Measurements from ENCODE around the gene NOTCH4.

NOTCH4 gene

DNA sequence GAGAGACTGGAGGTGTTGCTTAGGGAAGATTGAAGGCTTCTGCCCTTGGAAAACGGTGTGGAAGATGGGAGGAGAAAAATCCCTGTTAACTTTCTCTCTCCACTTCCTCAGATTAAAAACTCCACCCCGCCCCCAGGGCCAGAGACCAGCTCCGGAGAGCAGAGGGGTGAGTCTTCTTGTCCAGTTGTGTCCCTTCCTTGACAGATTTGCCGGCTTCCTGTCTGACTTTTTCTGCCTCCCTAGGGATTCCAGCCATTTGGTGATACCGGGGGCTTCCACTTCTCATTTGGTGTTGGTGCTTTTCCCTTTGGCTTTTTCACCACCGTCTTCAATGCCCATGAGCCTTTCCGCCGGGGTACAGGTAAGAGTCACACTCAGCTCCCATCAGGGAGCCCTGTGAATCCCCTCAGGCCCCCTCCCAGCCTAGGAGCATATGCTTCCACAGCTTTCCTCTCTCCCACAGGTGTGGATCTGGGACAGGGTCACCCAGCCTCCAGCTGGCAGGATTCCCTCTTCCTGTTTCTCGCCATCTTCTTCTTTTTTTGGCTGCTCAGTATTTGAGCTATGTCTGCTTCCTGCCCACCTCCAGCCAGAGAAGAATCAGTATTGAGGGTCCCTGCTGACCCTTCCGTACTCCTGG is 44.0 kb downstream of the NOTCH4 start:
- DNase-seq = no peak

DNA sequence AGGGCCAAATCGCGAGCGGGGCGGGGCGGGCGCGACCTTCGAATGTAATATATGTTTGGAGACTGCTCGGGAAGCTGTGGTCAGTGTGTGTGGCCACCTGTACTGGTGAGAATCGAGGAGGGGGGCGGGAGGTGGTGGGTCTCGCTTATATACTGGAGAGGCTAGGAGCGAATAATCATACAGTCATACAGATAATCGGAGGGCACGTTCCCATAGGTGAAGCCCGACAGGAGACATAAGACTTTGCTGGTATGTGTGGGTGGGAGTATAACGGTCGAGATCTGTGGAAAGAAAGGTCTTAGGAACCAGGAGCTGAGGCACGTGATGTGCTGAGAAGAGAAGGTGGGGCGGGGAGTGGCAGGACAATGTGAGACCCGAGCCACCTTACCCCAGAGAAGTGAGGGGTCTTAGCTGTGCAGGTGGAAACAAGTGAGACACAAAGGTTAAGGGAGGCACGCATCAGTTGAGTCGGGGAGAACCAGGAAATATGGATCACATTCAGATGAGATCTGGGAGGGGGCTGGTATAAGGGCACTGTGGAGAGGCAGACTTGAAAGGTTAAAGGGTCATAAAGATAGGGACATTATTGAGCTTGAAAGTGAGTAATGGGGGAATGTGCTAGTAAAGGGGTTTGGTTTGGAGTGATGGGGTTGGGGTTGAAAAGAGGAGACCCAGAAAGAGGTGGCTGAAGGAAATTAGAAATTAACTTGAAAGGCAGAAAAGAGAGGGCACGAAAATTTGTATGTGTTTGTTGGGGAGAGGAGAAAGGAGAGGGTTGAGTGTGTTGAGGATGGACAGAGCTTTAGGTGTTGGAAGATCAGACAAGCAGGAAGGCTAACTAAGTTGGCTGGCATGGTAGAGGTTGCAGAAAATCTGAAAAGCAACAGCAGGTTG is 45.1 kb downstream of the NOTCH4 start:
- peak in 1 of 2 experiments; percentile 36 for DNase-seq

DNA sequence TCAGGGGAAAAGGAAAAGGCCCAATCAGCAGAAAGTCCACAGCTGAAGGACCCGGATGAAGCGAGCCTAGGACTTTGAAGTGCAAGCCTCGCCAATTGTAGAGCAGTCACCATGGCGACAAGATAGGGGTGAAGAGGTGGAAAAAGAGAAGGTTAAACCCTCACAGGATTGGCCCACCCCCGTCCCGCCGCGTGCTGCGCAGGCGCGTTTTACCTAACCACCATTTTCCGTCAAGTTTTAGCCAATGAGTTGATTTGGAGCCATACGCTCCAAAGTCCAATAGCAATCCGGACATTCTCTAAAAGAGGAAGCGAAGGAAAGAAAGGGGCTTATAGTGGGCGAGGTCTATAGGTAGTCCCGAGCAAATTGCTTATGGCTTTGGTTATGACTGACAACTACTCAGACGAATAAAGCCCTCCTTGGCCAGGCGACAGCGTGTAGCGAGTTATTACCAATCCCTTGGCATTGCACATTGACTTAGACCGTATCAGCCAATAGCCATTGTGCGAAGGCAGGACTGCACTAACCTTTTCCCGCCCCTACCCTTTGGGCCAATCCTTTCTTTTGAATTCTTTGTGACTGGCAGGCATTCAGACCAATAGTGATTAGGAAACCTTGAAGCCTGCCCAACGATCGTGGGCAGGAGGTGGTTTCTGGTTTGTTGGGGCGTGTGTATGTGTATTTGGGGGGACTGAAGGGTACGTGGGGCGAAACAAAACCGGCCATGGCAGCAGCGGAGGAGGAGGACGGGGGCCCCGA is 45.9 kb downstream of the NOTCH4 start, which contains the start of gene RNF5:
Gene RNF5 (plus strand): TSS at position 618 of the 759 bp plus-strand sequence. CDS start 107 bp downstream, at position 725.
- peak; percentile 100 for DNase-seq

DNA sequence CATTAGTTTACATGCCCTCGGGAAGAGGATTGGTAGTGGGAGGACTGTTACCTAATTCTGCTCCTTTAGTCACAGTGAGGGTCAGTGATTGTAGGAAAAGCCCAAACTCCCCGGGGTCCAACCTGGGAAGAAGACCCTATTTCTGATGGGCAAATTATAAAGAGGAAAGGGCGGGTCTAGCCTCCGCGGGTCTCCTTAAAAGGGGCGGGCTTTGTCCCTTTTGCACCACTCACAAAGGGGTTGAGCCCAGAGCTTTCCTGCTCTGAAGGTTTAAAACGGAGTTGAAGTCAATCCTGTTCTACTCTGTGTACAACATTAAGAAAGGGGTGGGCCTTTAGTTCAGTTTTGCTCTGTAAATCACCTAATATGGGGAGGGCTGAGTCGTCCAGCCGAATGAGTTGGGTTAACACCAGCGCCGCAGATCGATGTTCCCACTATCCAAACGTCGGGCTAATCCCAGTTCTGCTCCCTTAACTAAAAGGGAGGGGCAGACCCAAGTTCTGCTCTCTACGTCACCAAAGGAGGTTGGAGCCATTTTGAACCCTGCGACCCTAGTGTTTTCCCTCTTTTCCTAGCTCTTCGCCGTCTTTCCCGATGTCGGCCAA is 46.6 kb downstream of the NOTCH4 start:
- peak; percentile 64 to 86 for DNase-seq

DNA sequence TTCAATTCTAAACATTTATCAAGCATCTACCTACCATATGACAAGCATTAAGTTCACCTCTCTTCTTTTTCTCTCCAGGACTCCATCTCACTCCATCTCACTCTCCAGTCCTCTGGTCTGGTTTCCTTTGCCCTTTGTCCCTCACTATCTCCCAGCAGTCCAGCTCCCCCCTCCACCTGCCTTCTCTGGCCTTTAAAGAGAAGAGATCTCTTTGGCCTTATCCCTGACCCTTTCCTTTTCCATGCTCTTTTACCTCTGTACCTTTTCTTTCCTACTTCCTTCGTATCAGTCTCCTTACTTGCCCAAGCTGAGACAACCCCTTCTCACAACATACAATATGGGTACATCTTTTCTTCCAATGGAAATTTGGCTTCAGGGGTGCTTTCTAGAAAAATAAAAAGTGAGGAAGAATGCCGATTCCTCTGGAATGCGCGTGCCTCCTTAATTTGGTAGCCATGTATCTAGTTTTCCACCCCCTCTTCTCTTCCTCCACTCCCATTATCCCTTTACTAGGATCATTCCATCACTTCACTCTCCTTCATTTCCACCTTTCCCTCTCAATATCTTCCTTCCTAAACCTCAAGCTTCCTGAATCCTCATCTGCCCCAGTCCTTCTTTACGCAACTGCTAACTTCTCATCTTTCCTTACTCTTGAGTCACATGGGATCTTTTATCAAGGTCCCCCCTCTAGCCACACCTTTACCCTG is 47.2 kb downstream of the NOTCH4 start:
- no peak for DNase-seq

DNA sequence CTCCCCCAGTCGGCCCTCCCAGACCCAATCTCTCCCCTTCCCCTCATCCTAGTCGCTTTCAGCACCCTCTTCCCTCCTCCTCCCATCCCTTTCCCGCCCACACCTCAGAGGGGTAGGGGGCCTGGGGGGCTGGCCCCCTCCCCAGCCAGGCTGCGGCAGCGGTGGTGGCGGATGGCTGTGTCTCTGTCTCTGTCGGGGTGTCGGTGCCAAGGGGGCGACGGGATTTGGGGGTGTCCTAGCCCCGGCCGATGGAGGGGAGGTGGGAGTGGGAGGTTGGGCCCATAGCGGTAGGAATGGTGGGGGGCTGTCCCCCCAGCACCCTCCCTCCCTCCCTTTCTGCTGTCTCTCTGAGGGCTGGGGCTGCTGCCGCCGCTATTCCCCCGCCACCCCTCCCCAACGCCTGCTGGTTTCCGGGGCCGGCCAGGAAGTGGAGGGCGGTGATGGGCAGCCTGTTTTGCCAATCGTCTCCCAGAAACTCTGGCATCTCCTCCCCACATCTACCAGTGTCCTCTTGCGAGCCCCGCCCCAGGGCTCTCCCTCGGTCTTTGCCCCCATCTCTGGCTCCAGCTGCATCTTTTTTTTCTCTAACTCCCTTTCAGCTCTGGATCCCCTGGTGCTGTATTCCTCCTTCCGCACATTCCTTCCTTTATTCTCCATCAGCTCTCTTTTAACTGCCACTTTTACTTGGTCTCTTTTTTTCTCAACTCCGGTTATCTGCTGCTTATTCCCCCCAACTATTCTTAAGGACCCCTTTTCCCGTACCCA is 48.0 kb downstream of the NOTCH4 start, which contains the start of gene AGPAT1:
Gene AGPAT1 (minus strand): TSS at position 374 of the 765 bp plus-strand sequence. CDS start 4,588 bp downstream, outside the sequence.
- DNase-seq = peak; percentile 85 to 96

DNA sequence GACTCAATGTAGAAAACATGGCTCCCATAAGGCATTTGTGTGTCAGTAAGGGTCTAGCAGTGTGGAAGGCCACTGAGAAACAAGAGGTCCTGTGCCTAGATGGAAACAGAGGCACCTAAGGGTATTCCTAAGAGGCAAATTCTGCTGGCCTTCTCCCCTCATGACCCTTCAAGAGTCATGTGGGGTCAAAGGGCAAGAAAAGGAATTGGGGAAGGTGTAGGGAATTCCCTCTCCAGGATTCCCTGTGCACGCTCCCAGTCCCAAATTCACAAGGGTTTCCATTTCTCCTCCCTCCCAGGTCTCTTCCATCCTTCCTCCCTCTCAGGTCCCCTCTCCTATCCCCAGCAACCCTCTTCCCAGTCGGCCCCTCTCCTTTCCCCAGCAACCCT is 48.6 kb downstream of the NOTCH4 start:
- DNase-seq = no peak

DNA sequence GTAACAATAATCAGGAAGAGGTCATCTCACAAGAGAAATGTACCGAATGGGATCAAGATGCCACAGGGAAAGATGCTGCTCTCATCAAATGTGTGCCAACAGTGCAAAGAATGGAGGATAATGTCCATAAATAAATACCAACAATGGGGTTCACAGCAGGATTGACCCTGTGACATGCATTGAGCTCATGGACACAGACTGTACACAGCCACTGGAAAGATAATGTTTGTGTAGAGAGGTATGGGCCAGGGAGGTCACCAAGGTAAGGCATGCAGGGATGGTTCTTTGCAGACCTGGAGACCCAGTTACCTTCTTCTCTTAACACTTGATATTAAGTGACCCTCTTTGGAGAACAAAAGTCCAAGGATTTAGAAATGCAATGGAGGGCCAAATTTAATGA is 49.5 kb downstream of the NOTCH4 start:
- DNase-seq = no peak

DNA sequence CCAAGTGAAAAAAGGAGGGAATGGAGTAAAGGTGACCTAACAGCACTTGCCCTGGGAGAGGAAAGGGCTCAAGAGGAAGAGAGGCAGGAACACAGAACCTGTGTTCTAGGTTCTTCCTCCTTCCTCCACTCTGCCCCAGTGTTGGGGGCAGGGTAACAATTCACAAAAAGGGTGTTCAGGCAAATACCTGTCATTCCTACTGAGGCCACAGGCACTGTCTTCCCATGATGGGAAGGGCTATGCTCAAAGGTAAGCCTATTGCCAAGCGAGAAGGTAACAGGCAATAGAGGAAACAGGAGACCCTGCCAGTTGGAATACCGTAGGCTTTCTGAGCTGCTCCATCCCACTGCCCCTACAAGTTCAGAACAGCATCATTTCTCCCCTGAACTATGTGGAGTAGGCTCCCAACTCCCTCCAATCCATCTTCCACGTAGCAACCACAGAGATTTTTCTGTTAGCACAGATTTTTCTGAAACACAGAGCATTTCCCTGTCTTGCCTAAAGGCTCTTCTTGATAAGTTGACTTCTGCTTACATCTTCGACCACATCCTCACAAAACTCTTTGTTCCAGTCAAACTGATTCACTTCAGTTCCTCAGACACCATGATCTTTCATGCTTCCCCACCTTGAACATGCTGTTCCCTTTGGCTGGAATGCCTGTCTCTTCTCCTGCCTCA is 50.7 kb downstream of the NOTCH4 start:
- no peak for DNase-seq

DNA sequence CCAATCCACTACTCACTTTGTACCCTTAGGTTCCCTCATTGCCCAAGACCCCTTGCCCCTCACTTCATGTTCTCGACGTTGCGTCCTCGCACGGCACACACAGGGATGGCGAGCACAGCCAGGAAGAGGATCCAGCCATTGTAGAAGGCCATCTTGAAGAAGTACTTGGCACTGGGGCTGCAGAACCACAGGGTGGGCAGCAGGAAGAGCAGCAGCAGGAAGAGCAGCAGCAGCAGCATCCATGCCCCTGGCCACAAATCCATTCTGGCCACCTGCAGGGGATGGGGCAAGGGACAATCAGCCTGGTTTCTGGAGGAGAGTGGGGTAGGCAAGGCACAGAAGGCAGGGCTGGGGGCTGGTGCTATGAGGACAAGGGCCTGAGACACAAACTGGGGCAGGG is 52.6 kb downstream of the NOTCH4 start:
- no peak for DNase-seq

DNA sequence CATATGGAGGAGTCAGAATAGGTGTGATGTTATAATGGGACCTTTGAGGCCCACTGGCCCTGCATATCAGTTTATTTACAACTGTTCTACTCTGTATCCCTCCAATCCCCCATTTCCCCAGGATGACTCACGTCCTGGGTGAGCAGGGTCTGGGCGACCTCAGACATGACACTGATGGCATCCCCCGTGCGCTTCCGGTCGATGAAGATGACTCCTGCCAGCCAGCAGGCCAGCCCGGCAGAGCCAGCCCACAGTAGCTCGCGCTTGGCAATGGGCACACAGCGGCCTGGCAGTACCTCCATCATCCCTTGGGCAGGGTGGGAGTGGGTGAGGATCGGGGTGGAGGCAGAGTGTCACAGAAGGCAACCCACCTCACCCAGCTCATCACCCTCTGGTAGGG is 53.6 kb downstream of the NOTCH4 start:
- DNase-seq = no peak

DNA sequence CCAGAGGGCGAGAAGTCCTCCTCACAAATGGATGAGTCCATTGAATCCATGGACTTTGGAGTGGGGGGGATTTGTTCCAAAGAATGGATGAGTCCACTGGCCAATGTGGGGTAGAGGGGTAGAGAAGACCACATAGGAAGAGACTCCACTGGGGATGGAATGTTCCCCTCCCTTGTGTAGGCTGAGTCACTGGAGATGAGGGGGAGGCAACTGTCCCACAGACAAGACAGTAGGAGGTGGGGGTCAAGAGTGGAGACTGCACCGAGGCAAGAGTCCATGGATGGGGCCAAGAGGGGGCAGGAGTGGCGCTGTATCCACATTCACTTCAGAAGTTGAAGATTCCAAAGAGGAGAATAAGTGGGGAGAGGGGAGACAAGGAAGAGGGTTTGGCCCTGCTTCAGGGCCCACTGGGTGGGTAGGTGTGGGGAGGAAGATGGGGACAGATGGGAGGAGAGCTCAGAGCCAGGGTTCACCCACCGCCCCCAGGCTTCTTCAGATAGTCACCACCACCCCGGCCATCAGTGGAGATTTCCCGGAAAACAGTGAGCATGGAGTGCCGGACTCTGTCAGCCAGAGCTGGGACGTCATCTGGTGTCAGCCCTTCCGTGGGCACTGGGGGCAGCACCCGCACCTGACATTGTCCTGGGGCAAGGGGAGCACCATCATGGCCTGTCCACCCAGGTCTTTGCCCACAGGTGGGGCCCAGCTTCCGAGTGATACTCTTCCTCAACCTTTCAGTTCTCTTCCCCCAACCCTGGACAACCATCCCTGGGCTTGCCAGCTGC is 54.9 kb downstream of the NOTCH4 start:
- no peak for DNase-seq

DNA sequence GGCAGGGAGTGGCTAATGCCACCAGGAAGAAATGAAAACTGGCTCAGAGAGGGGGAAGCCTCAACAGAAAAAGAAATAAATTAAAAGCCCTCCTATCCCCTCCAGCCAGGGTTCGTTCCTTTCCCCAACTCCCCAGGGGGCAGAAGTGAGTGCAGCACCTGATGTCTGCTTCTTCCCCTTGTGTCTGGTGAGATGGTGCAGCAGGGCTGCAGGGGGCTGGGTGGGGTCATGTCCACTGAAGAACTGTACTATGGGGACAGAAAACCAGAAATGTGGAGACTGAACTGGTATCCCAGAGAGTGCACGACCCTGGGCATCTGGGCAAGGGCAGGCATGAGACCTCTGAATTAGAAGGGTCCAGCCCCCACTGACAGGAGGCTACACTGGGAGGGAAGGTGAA is 55.5 kb downstream of the NOTCH4 start:
- DNase-seq = no peak

DNA sequence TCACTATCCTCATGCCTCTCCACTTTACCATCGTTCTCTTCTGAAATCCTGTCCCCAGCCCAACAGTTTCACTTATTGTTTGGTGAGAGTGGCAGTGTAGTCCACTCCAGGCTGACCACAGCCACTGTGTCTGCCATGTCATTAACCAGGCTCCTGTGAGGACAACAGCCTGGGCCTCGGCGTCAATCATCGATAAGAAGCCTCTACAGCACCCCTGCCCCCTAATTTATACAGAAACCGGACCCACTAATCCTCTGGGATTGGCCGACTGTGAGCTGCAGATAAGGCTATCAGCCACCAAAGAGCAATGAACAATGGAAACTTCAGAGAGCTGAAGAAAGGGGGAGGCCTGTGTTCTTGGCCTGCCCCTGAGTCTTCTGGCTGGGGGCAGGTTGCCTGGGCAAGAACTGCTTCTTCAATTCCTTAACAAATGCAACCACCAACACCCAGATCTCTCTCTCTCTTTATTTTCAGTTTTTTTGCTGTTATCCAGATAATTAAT is 56.1 kb downstream of the NOTCH4 start:
- DNase-seq = no peak

DNA sequence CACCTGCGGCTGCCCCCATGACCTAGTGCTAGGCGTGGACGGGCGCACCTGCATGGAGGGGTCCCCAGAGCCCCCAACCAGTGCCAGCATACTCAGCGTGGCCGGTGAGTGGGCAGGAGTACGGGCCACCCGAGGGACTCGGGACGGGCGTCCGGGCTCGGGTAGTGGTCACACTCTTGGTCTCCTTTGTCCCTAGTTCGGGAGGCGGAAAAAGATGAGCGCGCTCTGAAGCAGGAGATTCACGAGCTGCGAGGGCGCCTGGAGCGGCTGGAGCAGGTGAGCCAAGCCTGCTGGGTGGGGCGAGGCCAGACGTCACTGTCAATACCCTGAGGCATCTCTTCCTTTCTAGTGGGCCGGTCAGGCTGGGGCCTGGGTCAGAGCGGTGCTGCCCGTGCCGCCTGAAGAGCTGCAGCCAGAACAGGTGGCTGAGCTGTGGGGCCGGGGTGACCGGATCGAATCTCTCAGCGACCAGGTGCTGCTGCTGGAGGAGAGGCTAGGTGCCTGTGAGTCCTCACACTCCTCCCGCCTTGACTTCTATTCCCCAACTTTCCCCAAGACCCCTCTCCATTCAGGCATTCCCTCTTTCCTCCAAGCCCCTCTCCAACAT is 56.6 kb downstream of the NOTCH4 start:
- DNase-seq = no peak

DNA sequence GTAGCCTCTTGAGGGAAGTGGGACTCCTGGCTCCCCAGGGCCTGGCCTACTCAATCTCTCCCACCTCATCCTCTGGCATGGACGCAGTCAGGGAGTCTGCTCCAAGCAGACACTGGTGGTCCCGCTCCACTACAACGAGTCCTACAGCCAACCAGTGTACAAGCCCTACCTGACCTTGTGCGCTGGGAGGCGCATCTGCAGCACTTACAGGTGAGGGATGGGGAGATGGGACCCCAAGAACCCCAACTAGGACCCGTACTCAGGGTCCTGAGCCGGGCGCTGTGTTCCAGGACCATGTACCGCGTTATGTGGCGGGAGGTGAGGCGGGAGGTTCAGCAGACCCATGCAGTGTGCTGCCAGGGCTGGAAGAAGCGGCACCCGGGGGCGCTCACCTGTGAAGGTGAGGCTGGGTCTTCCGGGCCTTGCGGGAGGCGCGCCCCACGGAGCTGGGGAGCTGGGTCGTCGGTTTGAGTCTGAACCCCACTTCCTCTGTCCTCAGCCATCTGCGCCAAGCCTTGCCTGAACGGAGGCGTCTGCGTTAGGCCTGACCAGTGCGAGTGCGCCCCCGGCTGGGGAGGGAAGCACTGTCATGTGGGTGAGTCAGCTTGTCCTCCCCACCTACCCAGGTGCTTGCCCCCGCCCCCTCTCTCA is 57.3 kb downstream of the NOTCH4 start:
- no peak for DNase-seq

DNA sequence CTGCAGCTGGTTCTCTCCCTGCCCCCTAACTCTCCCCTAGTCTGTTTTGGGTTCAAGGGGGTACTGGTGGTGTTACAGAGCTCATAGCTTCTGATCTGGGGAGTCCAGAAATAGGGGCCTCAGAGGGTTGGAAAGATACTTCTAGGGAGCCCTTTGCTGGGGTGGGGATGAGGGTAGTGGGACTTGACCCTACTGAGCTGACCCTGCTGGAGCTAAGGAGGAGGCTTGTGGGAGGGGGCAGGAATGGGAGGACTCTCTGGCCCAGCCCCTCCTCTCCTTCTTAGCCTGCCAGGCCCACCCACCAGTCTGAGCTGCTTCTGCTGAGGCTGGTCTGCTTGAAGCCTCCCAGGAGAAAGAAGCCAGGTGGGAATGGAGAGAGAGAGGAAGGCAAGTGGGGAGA is 59.6 kb downstream of the NOTCH4 start, which contains the start of gene EGFL8:
Gene EGFL8 (plus strand): TSS at position 301 of the 400 bp plus-strand sequence. CDS start 1,571 bp downstream, outside the sequence.
- no peak for DNase-seq

DNA sequence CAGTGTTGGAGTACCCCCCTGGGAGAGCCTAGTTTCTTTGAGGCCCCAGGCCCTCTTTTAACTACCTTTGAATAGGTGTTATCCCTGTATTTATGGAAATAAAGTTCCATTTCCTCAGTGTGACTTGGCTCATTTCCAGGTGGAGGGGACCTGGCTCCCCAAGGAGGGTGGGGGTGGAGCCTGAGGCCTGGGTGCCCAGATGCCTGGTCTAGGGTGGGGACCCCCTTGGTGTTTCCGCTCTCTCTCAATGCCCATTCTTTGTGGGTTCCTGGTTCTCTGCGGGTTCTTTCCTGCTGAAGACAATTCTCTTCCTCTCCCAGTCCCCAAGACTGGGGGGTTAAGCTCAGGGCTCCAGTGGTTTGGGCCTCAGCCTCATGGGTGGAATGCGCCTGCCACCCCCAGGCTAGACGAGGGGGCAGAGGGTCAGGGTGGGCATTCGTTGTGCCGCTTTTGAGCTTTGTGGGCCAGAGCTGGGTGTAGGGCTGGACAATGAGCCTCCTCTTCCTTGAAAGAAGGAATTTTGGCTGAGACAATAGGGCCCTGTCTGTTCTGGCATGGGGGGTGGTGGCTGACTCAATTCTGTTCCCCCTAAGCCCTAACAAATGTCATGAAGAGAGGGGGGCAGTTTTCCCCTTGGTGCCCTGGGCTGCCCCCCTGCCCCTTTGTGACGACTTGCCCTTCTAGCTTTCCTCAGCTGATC is 60.2 kb downstream of the NOTCH4 start:
- DNase-seq = no peak

Measured in SW 1271 (cell line).